PC-9 (cell line): Measurements from ENCODE around the gene BMP2K. TPM values are rescaled to one million over a fixed set of nuclear protein-coding genes. Genes with fewer than 3 reads are reported as not detected.
"Not testable (repeated sequence)": the region's sequence is repeated elsewhere in the genome, so short reads cannot be mapped to it uniquely, and the experiment has no call there.

ENCODE experiments used
- BruUV-seq: library from RNA; stranded (reverse); fragments of 400-500 nt; replicated peaks from 2 replicates; lab custom pipeline; 2021; lab: Mats Ljungman, UMichigan
- CTCF ChIA-PET: fragments of 300-600 bp; sonication (Branson Sonifier 250); formaldehyde crosslinking; loops from one replicate; lab custom pipeline; 2022; ENCODE audit warnings: antibody characterized with exemption; lab: Charles Lee
- POLR2A ChIA-PET: fragments of 300-600 bp; sonication (Branson Sonifier 250); formaldehyde crosslinking; loops from one replicate; lab custom pipeline; 2022; ENCODE audit warnings: antibody characterized with exemption; ENCODE audit not compliant: unreplicated experiment; lab: Charles Lee
- DNase-seq, 2 experiments: peaks; one replicate each; pipeline versions ENCODE4 v3.0.0 to v3.0.0-alpha.2; 2015 to 2022; ENCODE audit warnings: mixed read lengths in 1 of 2
- H2AFZ ChIP-seq: fragments of 200-600 bp; sonication (generic); 2 replicates; pipeline ENCODE4 v1.8.1; 2017; ENCODE audit warnings: antibody characterized with exemption
- H3F3A ChIP-seq: fragments of 200-600 bp; sonication (generic); 2 replicates; pipeline ENCODE4 v1.8.1; 2017; ENCODE audit warnings: antibody characterized with exemption, mild to moderate bottlenecking, low read depth; ENCODE audit not compliant: insufficient read depth
- H3K27ac ChIP-seq: fragments of 200-600 bp; sonication (generic); 2 replicates; pipeline ENCODE4 v1.6.1; 2016; ENCODE audit warnings: mixed run types
- H3K27me3 ChIP-seq: fragments of 200-600 bp; sonication (generic); 2 replicates; pipeline ENCODE4 v1.6.1; 2016; ENCODE audit warnings: low read depth, mixed run types; ENCODE audit not compliant: insufficient read depth
- H3K36me3 ChIP-seq: fragments of 200-600 bp; sonication (generic); 2 replicates; pipeline ENCODE4 v1.6.1; 2016; ENCODE audit warnings: low read depth, mixed run types
- H3K4me1 ChIP-seq: fragments of 200-600 bp; sonication (generic); replicated peaks from 2 replicates; pipeline ENCODE4 v1.6.1; 2016; ENCODE audit warnings: mixed run types; ENCODE audit not compliant: insufficient read depth
- H3K4me2 ChIP-seq: fragments of 200-600 bp; sonication (generic); 2 replicates; pipeline ENCODE4 v1.6.1; 2017; ENCODE audit warnings: mixed run types
- H3K4me3 ChIP-seq: fragments of 200-600 bp; sonication (generic); 2 replicates; pipeline ENCODE4 v1.6.1; 2016; ENCODE audit warnings: mixed run types
- H3K79me2 ChIP-seq: fragments of 200-600 bp; sonication (generic); 2 replicates; pipeline ENCODE4 v1.6.1; 2017; ENCODE audit warnings: low read depth, mixed run types
- H3K9me2 ChIP-seq: fragments of 200-600 bp; sonication (generic); 2 replicates; pipeline ENCODE4 v1.8.1; 2017; ENCODE audit warnings: mild to moderate bottlenecking; ENCODE audit not compliant: insufficient read depth
- H3K9me3 ChIP-seq: fragments of 200-600 bp; sonication (generic); 2 replicates; pipeline ENCODE4 v1.8.1; 2016; ENCODE audit warnings: low read depth; ENCODE audit not compliant: insufficient read depth
- H4K20me1 ChIP-seq: fragments of 200-600 bp; sonication (generic); 2 replicates; pipeline ENCODE4 v1.8.1; 2017; ENCODE audit not compliant: insufficient read depth
- CTCF ChIP-seq: fragments of 200-600 bp; sonication (generic); conservative IDR thresholded peaks from 2 replicates; pipeline ENCODE4 v1.6.1; 2017; ENCODE audit warnings: mixed run types, antibody characterized with exemption, mild to moderate bottlenecking, moderate library complexity
- EZH2 ChIP-seq: fragments of 200-600 bp; sonication (generic); IDR thresholded peaks from 2 replicates; pipeline ENCODE4 v1.8.0; 2017; ENCODE audit warnings: antibody characterized with exemption, low read depth
- intact Hi-C: fragments of 100-400 bp; cut with micrococcal nuclease; formaldehyde crosslinking; loops from one replicate; pipeline ENCODE4 v1.10.0; 2022; ENCODE audit not compliant: unreplicated experiment
- total RNA-seq: library from RNA; stranded (reverse); gene quantifications from 2 replicates; pipeline ENCODE4 v1.2.3, GENCODE V29; 2021

BMP2K gene
- total RNA-seq, 1 experiment from 2014 or later = 12.2 TPM

DNA sequence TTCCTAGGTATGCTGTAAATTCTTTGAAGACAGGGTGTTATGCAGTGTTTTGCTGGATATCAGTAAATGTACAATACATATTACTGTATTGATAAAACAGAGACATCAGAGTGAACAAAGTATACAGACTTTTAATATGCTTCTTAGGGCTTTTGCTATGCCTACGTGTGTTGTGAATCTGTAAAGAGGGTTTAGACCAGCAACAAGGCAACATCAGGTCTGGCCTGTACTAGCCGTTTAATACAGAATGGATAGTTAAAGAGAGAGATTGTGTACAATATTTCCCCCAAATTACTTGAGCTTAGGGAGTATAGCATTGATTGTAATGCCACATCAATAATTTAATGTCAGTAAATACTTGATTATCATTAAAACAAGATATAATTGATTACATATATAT, 87.8 kb downstream of the BMP2K start:
- no peak overlapping the region for H3K4me2 ChIP-seq
- H3F3A ChIP-seq = no peaks in the 10 kb centered on the region
- POLR2A ChIA-PET = interaction anchor here (0.8 kb wide), 1 partner anchor 88 kb away, joined by 5 read pairs; no protein-coding TSS in a partner anchor
- intact Hi-C loops = loop anchor here (1.0 to 5.0 kb wide), 2 partner anchors 252 to 907 kb away; no protein-coding TSS in a partner anchor
- H3K4me3 ChIP-seq = no peak overlapping the region
- H3K4me1 ChIP-seq = no peaks in the 10 kb centered on the region
- no peak for DNase-seq
- CTCF ChIA-PET = interaction anchor here (0.6 to 1.2 kb wide), 5 partner anchors 202 to 904 kb away, joined by 3 to 4 read pairs (median 3); no protein-coding TSS in a partner anchor
- H3K9me2 ChIP-seq = no peaks in the 10 kb centered on the region
- TF ChIP-seq EZH2 (no peak), CTCF (no peak)
- H2AFZ ChIP-seq = no peak overlapping the region
- no peaks in the 10 kb centered on the region for H3K27me3 ChIP-seq
- H4K20me1 ChIP-seq = no peaks in the 10 kb centered on the region
- no TSS peak for BruUV-seq
- H3K27ac ChIP-seq = no peak overlapping the region
- no peaks in the 10 kb centered on the region for H3K36me3 ChIP-seq
- H3K79me2 ChIP-seq = no peaks in the 10 kb centered on the region
- no peaks in the 10 kb centered on the region for H3K9me3 ChIP-seq

DNA sequence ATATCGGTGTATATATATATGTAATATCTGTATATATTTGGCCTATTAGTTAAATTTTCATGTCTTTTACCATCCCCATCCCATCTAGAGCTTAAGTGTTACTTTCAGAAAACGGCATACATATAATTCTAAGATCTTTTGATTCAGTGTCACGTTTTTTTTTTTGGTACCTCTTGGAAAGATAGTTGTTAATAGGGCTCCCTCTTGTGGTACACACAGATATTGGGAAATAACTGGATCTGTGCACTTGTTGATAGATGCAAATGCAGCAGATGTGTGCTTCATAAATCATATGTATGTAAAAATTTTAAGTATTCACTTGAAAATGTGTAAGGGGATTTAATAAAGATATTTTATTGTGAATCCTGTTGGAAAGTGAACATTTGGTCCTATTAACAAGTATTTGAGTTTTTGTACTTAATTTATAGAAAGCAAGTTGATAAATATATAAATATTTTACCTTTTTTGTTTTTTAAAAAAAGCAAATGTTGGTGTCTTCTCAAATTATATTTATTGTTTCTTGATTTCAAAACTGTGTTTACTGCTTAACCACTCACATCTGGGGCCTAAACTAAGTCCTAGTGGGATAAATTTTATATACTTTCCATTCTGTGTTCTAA, 88.4 kb downstream of the BMP2K start:
- no peaks in the 10 kb centered on the region for H3K79me2 ChIP-seq
- no peaks in the 10 kb centered on the region for H4K20me1 ChIP-seq
- H3K4me3 ChIP-seq = no peak overlapping the region
- no TSS peak for BruUV-seq
- intact Hi-C loops = loop anchor here (1.0 to 5.0 kb wide), 2 partner anchors 252 to 907 kb away; no protein-coding TSS in a partner anchor
- no peaks in the 10 kb centered on the region for H3F3A ChIP-seq
- ChIA-PET CTCF (interaction anchor here (0.6 to 1.2 kb wide), 5 partner anchors 203 to 905 kb away, joined by 3 to 4 read pairs (median 3); no protein-coding TSS in a partner anchor), POLR2A (interaction anchor here (0.8 kb wide), 1 partner anchor 88 kb away, joined by 5 read pairs; no protein-coding TSS in a partner anchor)
- no peak overlapping the region for H2AFZ ChIP-seq
- no peaks in the 10 kb centered on the region for H3K9me2 ChIP-seq
- H3K4me2 ChIP-seq = no peak overlapping the region
- no peaks in the 10 kb centered on the region for H3K36me3 ChIP-seq
- H3K27ac ChIP-seq = no peak overlapping the region
- H3K9me3 ChIP-seq = no peaks in the 10 kb centered on the region
- TF ChIP-seq EZH2 = no peak
- TF ChIP-seq CTCF = peak; percentile 72
- DNase-seq = peak in 1 of 2 experiments; percentile 59
- no peaks in the 10 kb centered on the region for H3K4me1 ChIP-seq
- no peaks in the 10 kb centered on the region for H3K27me3 ChIP-seq

DNA sequence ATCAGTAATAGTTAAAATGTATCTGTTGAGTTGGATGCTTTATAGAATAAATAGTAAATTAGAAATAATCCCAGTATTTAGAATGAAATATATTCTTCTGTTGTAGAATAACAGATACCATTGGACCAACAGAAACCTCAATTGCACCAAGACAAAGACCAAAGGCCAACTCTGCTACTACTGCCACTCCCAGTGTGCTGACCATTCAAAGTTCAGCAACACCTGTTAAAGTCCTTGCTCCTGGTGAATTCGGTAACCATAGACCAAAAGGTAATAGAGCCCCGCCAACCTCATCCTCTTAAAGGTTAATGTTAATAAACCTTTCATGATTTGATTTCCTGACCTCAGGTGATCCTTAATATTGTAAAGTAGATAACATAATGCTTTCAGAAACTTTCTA, 89.3 kb downstream of the BMP2K start:
- no peak overlapping the region for H3K4me3 ChIP-seq
- H2AFZ ChIP-seq = no peak overlapping the region
- DNase-seq = no peak
- H4K20me1 ChIP-seq = no peaks in the 10 kb centered on the region
- ChIA-PET CTCF (interaction anchor here (0.6 kb wide), 1 partner anchor 33 kb away, joined by 3 read pairs; no protein-coding TSS in a partner anchor), POLR2A (no interaction called here)
- H3K27me3 ChIP-seq = no peaks in the 10 kb centered on the region
- H3K4me2 ChIP-seq = no peak overlapping the region
- no peaks in the 10 kb centered on the region for H3K9me2 ChIP-seq
- TF ChIP-seq CTCF = no peak
- no peak for TF ChIP-seq EZH2
- H3K4me1 ChIP-seq = no peaks in the 10 kb centered on the region
- no peak overlapping the region for H3K27ac ChIP-seq
- BruUV-seq = no TSS peak
- no peaks in the 10 kb centered on the region for H3K36me3 ChIP-seq
- H3K79me2 ChIP-seq = no peaks in the 10 kb centered on the region
- H3K9me3 ChIP-seq = no peaks in the 10 kb centered on the region
- H3F3A ChIP-seq = no peaks in the 10 kb centered on the region
- intact Hi-C loops = no loop called here

GRCh38 chr4:78868712-78869111, 92.6 kb downstream of the BMP2K start:
- H3K36me3 ChIP-seq, BruUV-seq, H3K4me3 ChIP-seq, H2AFZ ChIP-seq, intact Hi-C loops, H3K27ac ChIP-seq, H3F3A ChIP-seq, H3K79me2 ChIP-seq, H3K9me3 ChIP-seq, DNase-seq, H3K27me3 ChIP-seq, H4K20me1 ChIP-seq, CTCF ChIA-PET, H3K4me1 ChIP-seq, POLR2A ChIA-PET, H3K9me2 ChIP-seq, H3K4me2 ChIP-seq: not testable (repeated sequence)
